ENCODE measurements around the gene EFHC1.

EFHC1 gene

GRCh38 chr6:52407467-52407866, 12.7 kb upstream of the EFHC1 start:
- Histone ChIP-seq H3K36me3 (ENCODE audit: insufficient read depth, low read length) (no peaks in the 10 kb centered on the region), H3K4me3 (ENCODE audit: low read length, poor library complexity, severe bottlenecking) (no peak overlapping the region), H3K79me2 (ENCODE audit: insufficient read depth, low read length) (no peaks in the 10 kb centered on the region), H3K9me3 (ENCODE audit: insufficient read depth, low read depth, low read length) (no peaks in the 10 kb centered on the region), H4K20me1 (ENCODE audit: insufficient read depth, low read length, poor library complexity, severe bottlenecking) (no peaks in the 10 kb centered on the region), H3K4me1 (ENCODE audit: insufficient read depth, low read length, poor library complexity, severe bottlenecking) (no peaks in the 10 kb centered on the region), H3K27me3 (ENCODE audit: insufficient read depth, low read length, poor library complexity, severe bottlenecking) (no peaks in the 10 kb centered on the region), H3F3A (ENCODE audit: low read depth) (no peaks in the 10 kb centered on the region), H3K4me2 (ENCODE audit: low read depth, low read length, poor library complexity, severe bottlenecking) (no peak overlapping the region), H3K9me2 (replicated peaks; ENCODE audit: low read depth, low read length) (no peaks in the 10 kb centered on the region), H3K9ac (ENCODE audit: low read depth, low read length, poor library complexity, severe bottlenecking) (no peak overlapping the region), H2AFZ (ENCODE audit: low read length) (no peak overlapping the region)
- TF ChIP-seq CTCF (conservative IDR thresholded peaks at IDR 0.05; ENCODE audit: low read length) (peak; percentile 77), EZH2phosphoT487 (IDR thresholded peaks at IDR 0.05; ENCODE audit: borderline replicate concordance) (no peak)

GRCh38 chr6:52409499-52409898, 10.6 kb upstream of the EFHC1 start:
- Histone ChIP-seq H3F3A (ENCODE audit: low read depth) (no peaks in the 10 kb centered on the region), H3K79me2 (ENCODE audit: insufficient read depth, low read length) (no peaks in the 10 kb centered on the region), H3K4me2 (ENCODE audit: low read depth, low read length, poor library complexity, severe bottlenecking) (no peak overlapping the region), H3K4me3 (ENCODE audit: low read length, poor library complexity, severe bottlenecking) (no peak overlapping the region), H3K9me2 (replicated peaks; ENCODE audit: low read depth, low read length) (no peaks in the 10 kb centered on the region), H3K9me3 (ENCODE audit: insufficient read depth, low read depth, low read length) (no peaks in the 10 kb centered on the region), H3K36me3 (ENCODE audit: insufficient read depth, low read length) (no peaks in the 10 kb centered on the region), H3K27me3 (ENCODE audit: insufficient read depth, low read length, poor library complexity, severe bottlenecking) (no peaks in the 10 kb centered on the region), H2AFZ (ENCODE audit: low read length) (no peak overlapping the region), H3K4me1 (ENCODE audit: insufficient read depth, low read length, poor library complexity, severe bottlenecking) (no peaks in the 10 kb centered on the region), H3K9ac (ENCODE audit: low read depth, low read length, poor library complexity, severe bottlenecking) (no peak overlapping the region), H4K20me1 (ENCODE audit: insufficient read depth, low read length, poor library complexity, severe bottlenecking) (no peaks in the 10 kb centered on the region)
- TF ChIP-seq CTCF (conservative IDR thresholded peaks at IDR 0.05; ENCODE audit: low read length) = no peak
- TF ChIP-seq EZH2phosphoT487 (IDR thresholded peaks at IDR 0.05; ENCODE audit: borderline replicate concordance) = no peak

DNA sequence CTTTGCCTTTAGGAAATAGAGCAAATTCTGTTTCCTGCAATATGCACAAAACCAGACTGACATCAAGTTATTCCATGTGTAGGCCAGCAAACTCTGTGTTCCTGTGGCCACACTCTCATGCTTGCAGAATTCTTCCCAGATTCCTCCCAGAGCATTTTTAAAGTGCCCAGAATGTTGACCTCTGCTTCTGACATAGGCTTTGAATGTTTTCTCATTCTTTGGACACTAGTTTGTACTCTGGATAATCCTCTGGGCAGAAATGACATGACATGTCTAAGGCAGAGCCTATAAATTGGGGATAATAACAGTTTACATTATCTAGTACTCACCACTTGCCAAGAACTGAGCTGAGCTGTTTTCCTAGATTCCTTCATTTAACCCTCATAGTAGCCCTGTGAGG, 9.2 kb upstream of the EFHC1 start:
- Histone ChIP-seq H3K36me3 (ENCODE audit: insufficient read depth, low read length) (no peaks in the 10 kb centered on the region), H3K79me2 (ENCODE audit: insufficient read depth, low read length) (no peaks in the 10 kb centered on the region), H3K9me3 (ENCODE audit: insufficient read depth, low read depth, low read length) (no peaks in the 10 kb centered on the region), H3F3A (ENCODE audit: low read depth) (no peaks in the 10 kb centered on the region), H2AFZ (ENCODE audit: low read length) (no peak overlapping the region), H3K9ac (ENCODE audit: low read depth, low read length, poor library complexity, severe bottlenecking) (no peak overlapping the region), H3K4me2 (ENCODE audit: low read depth, low read length, poor library complexity, severe bottlenecking) (no peak overlapping the region), H3K9me2 (replicated peaks; ENCODE audit: low read depth, low read length) (no peaks in the 10 kb centered on the region), H3K4me3 (ENCODE audit: low read length, poor library complexity, severe bottlenecking) (no peak overlapping the region), H4K20me1 (ENCODE audit: insufficient read depth, low read length, poor library complexity, severe bottlenecking) (no peaks in the 10 kb centered on the region), H3K4me1 (ENCODE audit: insufficient read depth, low read length, poor library complexity, severe bottlenecking) (peaks cover 11% of the 10 kb centered on the region), H3K27me3 (ENCODE audit: insufficient read depth, low read length, poor library complexity, severe bottlenecking) (no peaks in the 10 kb centered on the region)
- TF ChIP-seq CTCF (conservative IDR thresholded peaks at IDR 0.05; ENCODE audit: low read length) (no peak), EZH2phosphoT487 (IDR thresholded peaks at IDR 0.05; ENCODE audit: borderline replicate concordance) (no peak)

All from Loucy (cell line).